Ovary (tissue), 3 donors: ENCODE data around the gene CADM2.

Source experiments
- EP300 ChIP-seq: sonication (generic); formaldehyde crosslinking; IDR thresholded peaks from one replicate; pipeline ENCODE4 v1.6.1; 2017; ENCODE audit warnings: antibody characterized with exemption
- POLR2A ChIP-seq: fragments of 450-650 bp; IDR thresholded peaks from one replicate; pipeline ENCODE4 v1.6.1; 2017; ENCODE audit warnings: antibody characterized with exemption, mild to moderate bottlenecking, moderate library complexity
- TF ChIP-seq, protein P1 (sequence below), 3 donors: fragments of 450-650 bp in 2 of 3; fragments of 200-600 bp in 1 of 3; IDR thresholded peaks; one replicate each; pipeline versions ENCODE4 v1.5.1 to v1.8.0; 2016 to 2022; ENCODE audit warnings: antibody characterized with exemption in 3 of 3, mild to moderate bottlenecking in 1 of 3
- donor health status: DM: no; HTN: no; CAD: no.

DNA sequence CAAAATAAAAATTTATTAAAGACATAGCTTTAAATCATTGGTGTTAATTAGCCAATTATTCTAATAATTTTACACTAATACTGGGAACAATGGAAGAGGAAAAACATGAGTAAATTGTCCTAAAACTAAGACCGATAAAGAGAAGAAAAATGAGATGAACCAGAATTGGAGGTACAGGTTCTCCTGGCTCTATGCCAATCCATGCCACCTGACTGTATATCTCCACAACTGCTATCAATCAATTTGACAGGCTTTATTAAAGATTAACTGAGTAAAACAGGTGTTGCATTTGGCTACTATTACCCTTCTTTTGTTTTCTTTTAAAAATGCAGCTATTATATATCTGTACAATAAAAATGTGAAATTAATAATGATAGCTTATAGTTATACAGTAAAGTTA, 850.0 kb downstream of the CADM2 start:
- TF ChIP-seq, protein P1, sequence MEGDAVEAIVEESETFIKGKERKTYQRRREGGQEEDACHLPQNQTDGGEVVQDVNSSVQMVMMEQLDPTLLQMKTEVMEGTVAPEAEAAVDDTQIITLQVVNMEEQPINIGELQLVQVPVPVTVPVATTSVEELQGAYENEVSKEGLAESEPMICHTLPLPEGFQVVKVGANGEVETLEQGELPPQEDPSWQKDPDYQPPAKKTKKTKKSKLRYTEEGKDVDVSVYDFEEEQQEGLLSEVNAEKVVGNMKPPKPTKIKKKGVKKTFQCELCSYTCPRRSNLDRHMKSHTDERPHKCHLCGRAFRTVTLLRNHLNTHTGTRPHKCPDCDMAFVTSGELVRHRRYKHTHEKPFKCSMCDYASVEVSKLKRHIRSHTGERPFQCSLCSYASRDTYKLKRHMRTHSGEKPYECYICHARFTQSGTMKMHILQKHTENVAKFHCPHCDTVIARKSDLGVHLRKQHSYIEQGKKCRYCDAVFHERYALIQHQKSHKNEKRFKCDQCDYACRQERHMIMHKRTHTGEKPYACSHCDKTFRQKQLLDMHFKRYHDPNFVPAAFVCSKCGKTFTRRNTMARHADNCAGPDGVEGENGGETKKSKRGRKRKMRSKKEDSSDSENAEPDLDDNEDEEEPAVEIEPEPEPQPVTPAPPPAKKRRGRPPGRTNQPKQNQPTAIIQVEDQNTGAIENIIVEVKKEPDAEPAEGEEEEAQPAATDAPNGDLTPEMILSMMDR (IDR thresholded peaks at IDR 0.05), result no peak
- TF ChIP-seq POLR2A (no peak), EP300 (no peak)
